ENCODE measurements around the gene SCGB3A2. TPM values are rescaled to one million over a fixed set of nuclear protein-coding genes. Genes with fewer than 3 reads are reported as not detected.

Gene SCGB3A2
- total and polyA plus RNA-seq, 2 donors (not counting 1 experiment from before 2014, with no cell fraction given), result not detected

- H3K9ac ChIP-seq (ENCODE audit: low read length), result no peak overlapping the region
- no peaks in the 10 kb centered on the region for H3K4me1 ChIP-seq (ENCODE audit: control insufficient read depth in 2 of 2, insufficient read depth in 2 of 2, low read length in 2 of 2)
- Mint-ChIP-seq H3K4me3 (no peak overlapping the region), H3K27ac (no peak overlapping the region), H3K9me3 (ENCODE audit: insufficient read depth) (no peaks in the 10 kb centered on the region), H3K4me1 (no peaks in the 10 kb centered on the region), H3K27me3 (peaks cover 14% of the 10 kb centered on the region)
- H3K4me3 ChIP-seq (ENCODE audit: control extremely low read depth in 1 of 5, extremely low read depth in 1 of 5, insufficient read depth in 1 of 5, low read depth in 2 of 5, low read length in 4 of 5), result no peak overlapping the region
- no peak overlapping the region for H2AFZ ChIP-seq (ENCODE audit: insufficient read depth, low read depth, low read length, poor library complexity, severe bottlenecking)
- TF ChIP-seq EZH2 (IDR thresholded peaks at IDR 0.05; ENCODE audit: borderline replicate concordance, insufficient read depth, low read depth, low read length, poor library complexity, severe bottlenecking) (no peak), CTCF (IDR thresholded peaks at IDR 0.05) (no peak)
- no peak for DNase-seq
- WGBS (ENCODE audit: insufficient coverage), result 100% methylated on average over 1 of the region's 2 CpGs
- no peak for ATAC-seq (ENCODE audit: low read depth)
- no peak overlapping the region for H3K4me2 ChIP-seq (replicated peaks; ENCODE audit: low read depth, low read length, poor library complexity, severe bottlenecking)
- H3K79me2 ChIP-seq (ENCODE audit: control insufficient read depth, insufficient read depth, low read length), result no peaks in the 10 kb centered on the region
- H3K36me3 ChIP-seq (replicated peaks in 1 of 2; ENCODE audit: control extremely low read depth in 1 of 2, control insufficient read depth in 1 of 2, extremely low read depth in 1 of 2, insufficient read depth in 2 of 2, low read length in 1 of 2), result no peaks in the 10 kb centered on the region
- no peaks in the 10 kb centered on the region for H4K20me1 ChIP-seq (ENCODE audit: control insufficient read depth, insufficient read depth, low read length, poor library complexity, severe bottlenecking)
- no peak overlapping the region for H3K27ac ChIP-seq (ENCODE audit: low read length in 2 of 2)
- no peaks in the 10 kb centered on the region for H3K27me3 ChIP-seq (replicated peaks in 1 of 4; ENCODE audit: control extremely low read depth in 1 of 4, control insufficient read depth in 3 of 4, insufficient read depth in 4 of 4, low read length in 3 of 4)
- intact Hi-C loops (cut with micrococcal nuclease), result no loop called here
- H3K9me3 ChIP-seq (ENCODE audit: control extremely low read depth in 1 of 3, control insufficient read depth in 2 of 3, insufficient read depth in 1 of 3, low read length in 2 of 3), result no peaks in the 10 kb centered on the region
- ChIA-PET POLR2A (no interaction called here), CTCF (interaction anchor here (1.0 kb wide), 1 partner anchor 15 kb away, joined by 3 read pairs; no protein-coding TSS in a partner anchor)
Observed at GRCh38 chr5:147842869-147843268, 35.6 kb upstream of the SCGB3A2 start.

GRCh38 chr5:147844846-147845245, 33.7 kb upstream of the SCGB3A2 start:
- H3K9ac ChIP-seq (ENCODE audit: low read length), result no peak overlapping the region
- no peaks in the 10 kb centered on the region for H3K4me1 ChIP-seq (ENCODE audit: control insufficient read depth in 2 of 2, insufficient read depth in 2 of 2, low read length in 2 of 2)
- H3K9me3 ChIP-seq (ENCODE audit: control extremely low read depth in 1 of 3, control insufficient read depth in 2 of 3, insufficient read depth in 1 of 3, low read length in 2 of 3), result no peaks in the 10 kb centered on the region
- Mint-ChIP-seq H3K9me3 (ENCODE audit: insufficient read depth) (no peaks in the 10 kb centered on the region), H3K27me3 (peaks cover 10% of the 10 kb centered on the region), H3K27ac (no peak overlapping the region), H3K4me3 (no peak overlapping the region), H3K4me1 (no peaks in the 10 kb centered on the region)
- no peaks in the 10 kb centered on the region for H4K20me1 ChIP-seq (ENCODE audit: control insufficient read depth, insufficient read depth, low read length, poor library complexity, severe bottlenecking)
- no peaks in the 10 kb centered on the region for H3K36me3 ChIP-seq (replicated peaks in 1 of 2; ENCODE audit: control extremely low read depth in 1 of 2, control insufficient read depth in 1 of 2, extremely low read depth in 1 of 2, insufficient read depth in 2 of 2, low read length in 1 of 2)
- H2AFZ ChIP-seq (ENCODE audit: insufficient read depth, low read depth, low read length, poor library complexity, severe bottlenecking), result no peak overlapping the region
- no peak for DNase-seq
- H3K79me2 ChIP-seq (ENCODE audit: control insufficient read depth, insufficient read depth, low read length), result no peaks in the 10 kb centered on the region
- H3K27me3 ChIP-seq (replicated peaks in 1 of 4; ENCODE audit: control extremely low read depth in 1 of 4, control insufficient read depth in 3 of 4, insufficient read depth in 4 of 4, low read length in 3 of 4), result no peaks in the 10 kb centered on the region
- no peak for ATAC-seq (ENCODE audit: low read depth)
- POLR2A ChIA-PET, result no interaction called here
- H3K4me3 ChIP-seq (ENCODE audit: control extremely low read depth in 1 of 5, extremely low read depth in 1 of 5, insufficient read depth in 1 of 5, low read depth in 2 of 5, low read length in 4 of 5), result no peak overlapping the region
- CTCF ChIA-PET, result interaction anchor here (1.3 to 2.0 kb wide), 2 partner anchors 10 to 12 kb away, joined by 7 to 8 read pairs; no protein-coding TSS in a partner anchor
- intact Hi-C loops (cut with micrococcal nuclease), result no loop called here
- no peak for TF ChIP-seq EZH2 (IDR thresholded peaks at IDR 0.05; ENCODE audit: borderline replicate concordance, insufficient read depth, low read depth, low read length, poor library complexity, severe bottlenecking)
- no peak for TF ChIP-seq CTCF (IDR thresholded peaks at IDR 0.05)
- H3K4me2 ChIP-seq (replicated peaks; ENCODE audit: low read depth, low read length, poor library complexity, severe bottlenecking), result no peak overlapping the region
- WGBS (ENCODE audit: insufficient coverage), result no CpG with 5 or more reads among the region's 3 CpGs
- H3K27ac ChIP-seq (ENCODE audit: low read length in 2 of 2), result no peak overlapping the region

All from B cell (primary cell).